ENCODE data around the gene CDR2L.

The CDR2L gene

GRCh38 chr17:74987418-74987908 lies at the start of gene CDR2L:
Gene CDR2L, plus strand, starts transcription at chr17:74987632. Its CDS starts 412 bp downstream, at chr17:74988044.
- peak; percentile 87 to 94 for DNase-seq (ENCODE audit: low read depth in 2 of 2)

- no peak for DNase-seq (ENCODE audit: low read depth in 2 of 2)
These were observed 49.1 kb upstream of the CDR2L start for GRCh38 chr17:74938194-74938950.

DNA sequence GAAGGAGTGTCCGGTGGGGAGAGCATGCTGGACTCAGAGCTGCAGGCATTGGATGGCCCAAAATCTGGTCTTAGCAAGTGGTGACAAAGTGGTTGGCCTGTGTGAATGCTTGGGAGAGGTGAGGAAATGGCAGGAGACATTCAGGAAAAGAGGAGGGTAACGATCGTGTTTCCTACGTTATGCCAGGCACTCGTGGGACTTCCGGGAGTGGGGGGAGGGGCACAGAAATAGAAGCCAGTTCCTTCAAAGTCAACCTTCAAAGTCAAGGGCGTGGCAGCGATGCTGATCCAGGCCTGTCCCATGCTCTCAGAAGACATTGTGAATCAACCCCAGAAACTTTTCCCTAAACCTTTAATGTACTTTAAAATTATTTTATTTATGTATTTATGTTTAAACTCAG lies 47.9 kb upstream of the CDR2L start:
- no peak for DNase-seq (ENCODE audit: low read depth in 2 of 2)

- DNase-seq (ENCODE audit: low read depth in 2 of 2), result no peak
These were observed 46.2 kb upstream of the CDR2L start for GRCh38 chr17:74941128-74941725.

DNA sequence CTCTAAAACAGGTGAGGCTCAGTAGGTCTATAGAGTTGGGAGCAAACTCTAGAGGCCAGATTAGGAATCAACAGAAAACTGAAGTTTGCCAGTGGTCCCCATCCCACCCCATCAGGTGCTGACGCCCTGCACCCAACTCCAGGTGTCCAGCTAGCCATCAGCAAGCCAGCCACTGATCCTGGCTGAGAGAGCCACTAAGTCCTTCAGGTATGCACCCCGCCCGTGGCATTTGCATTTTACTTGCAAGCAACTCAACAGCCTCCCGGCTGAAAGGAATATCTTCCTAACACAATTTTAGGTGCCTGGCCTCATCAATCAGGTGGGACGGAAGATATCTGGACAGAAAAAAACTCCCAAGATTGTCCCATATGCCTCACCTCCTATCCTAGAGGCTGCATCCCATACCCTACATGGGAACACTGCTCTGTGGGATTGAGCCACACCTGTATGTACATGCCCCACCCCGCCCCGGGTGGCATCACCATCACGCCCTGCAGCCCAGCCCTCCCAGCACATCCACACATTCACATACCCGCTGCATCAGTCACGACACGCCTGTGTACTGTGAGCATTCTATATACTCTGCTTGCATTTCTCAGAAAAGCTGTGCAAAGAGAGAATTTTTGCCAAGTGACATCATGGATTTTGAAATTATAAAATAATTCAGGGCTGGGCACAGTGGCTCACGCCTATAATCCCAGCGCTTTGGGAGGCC lies 43.5 kb upstream of the CDR2L start:
- no peak for DNase-seq (ENCODE audit: low read depth in 2 of 2)

- DNase-seq (ENCODE audit: low read depth in 2 of 2), result no peak
These were observed 41.9 kb upstream of the CDR2L start for GRCh38 chr17:74945543-74945942.

GRCh38 chr17:74946641-74947040 lies 40.8 kb upstream of the CDR2L start:
- no peak for DNase-seq (ENCODE audit: low read depth in 2 of 2)

DNA sequence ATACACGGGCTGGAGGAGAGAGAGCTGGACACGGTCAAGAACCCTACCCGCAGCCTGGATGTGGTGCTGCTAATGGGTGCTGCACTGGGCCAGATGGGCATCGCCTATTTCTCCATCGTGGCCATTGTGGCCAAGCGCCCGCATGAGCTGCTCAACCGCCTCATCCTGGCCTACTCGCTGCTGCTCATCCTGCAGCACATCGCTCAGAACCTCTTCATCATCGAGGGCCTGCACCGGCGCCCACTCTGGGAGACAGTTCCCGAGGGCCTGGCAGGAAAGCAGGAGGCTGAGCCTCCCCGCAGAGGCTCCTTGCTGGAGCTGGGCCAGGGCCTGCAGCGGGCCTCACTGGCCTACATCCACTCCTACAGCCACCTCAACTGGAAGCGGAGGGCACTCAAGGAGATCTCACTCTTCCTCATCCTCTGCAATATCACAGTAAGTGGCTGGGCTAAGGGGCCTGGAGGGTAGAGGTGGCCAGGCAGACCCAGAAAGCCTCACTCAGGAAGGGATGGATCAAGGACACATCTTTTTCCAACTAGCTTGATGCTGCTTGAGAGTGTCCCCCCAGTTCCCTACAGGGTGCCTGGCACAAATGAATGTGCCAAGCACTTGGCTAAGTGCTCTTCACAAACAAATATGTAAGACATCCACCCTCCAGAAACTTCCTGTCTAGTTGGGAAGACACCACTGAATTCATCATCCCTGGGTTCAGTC lies 40.2 kb upstream of the CDR2L start:
- no peak for DNase-seq (ENCODE audit: low read depth in 2 of 2)

GRCh38 chr17:74949455-74950115 lies 37.8 kb upstream of the CDR2L start:
- no peak for DNase-seq (ENCODE audit: low read depth in 2 of 2)

GRCh38 chr17:74950207-74950606 lies 37.2 kb upstream of the CDR2L start:
- no peak for DNase-seq (ENCODE audit: low read depth in 2 of 2)

DNA sequence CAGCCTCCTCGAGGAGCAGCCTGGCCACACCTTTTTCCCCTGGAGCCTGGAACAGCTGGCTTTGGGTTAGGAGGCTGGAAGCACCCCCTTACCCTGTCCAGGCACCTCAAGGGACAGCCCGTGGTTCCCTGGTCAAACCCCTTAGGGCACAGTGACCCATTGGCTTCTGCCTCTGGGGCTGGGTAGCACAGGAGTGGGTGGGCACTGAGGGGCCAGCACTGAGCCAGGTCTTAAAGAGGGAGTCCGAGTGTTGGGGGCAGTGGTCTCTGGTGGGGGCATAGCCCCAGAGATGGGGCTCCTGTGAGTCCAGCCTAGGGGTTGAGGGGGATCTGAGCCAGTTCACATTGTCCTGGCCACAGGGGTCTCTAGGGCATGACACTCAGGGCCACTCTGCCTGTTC lies 36.4 kb upstream of the CDR2L start:
- no peak for DNase-seq (ENCODE audit: low read depth in 2 of 2)

DNA sequence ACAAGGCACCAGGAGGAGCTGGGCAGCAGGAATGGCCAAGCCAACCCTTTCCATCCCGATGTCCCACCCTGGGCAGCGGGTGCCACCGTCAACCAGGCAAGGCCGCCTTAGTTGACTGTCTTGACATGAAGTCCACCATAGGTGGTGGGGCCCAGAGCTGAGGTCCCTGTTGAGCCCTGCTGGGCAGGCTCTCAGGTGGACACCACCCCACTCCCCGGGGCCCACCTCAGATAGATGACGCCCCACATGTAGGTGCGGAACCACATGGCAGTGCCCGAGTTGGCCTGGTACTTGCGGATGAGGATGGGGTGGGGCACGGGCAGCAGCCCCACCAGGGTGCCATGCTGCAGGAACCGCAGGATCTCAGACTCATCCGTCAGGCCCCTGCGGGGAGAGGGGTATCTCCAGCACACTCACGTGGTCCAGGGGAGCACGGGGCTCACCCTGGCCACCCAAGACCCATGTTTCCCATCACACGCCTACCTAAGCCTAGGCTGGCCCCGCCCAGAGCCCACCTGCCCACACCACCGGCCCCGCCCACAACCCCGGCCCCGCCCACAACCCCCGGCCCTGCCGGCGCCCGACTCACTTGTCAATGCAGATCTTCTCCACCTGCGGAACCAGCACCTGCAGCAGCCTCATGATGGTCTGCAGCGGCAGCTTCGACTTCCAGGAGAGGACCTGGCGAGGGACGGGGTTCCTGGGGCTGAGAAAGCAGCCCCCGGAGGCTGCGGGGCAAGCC lies 35.6 kb upstream of the CDR2L start:
- DNase-seq (ENCODE audit: low read depth in 2 of 2), result no peak

GRCh38 chr17:74952431-74953133 lies 34.9 kb upstream of the CDR2L start:
- no peak for DNase-seq (ENCODE audit: low read depth in 2 of 2)

DNA sequence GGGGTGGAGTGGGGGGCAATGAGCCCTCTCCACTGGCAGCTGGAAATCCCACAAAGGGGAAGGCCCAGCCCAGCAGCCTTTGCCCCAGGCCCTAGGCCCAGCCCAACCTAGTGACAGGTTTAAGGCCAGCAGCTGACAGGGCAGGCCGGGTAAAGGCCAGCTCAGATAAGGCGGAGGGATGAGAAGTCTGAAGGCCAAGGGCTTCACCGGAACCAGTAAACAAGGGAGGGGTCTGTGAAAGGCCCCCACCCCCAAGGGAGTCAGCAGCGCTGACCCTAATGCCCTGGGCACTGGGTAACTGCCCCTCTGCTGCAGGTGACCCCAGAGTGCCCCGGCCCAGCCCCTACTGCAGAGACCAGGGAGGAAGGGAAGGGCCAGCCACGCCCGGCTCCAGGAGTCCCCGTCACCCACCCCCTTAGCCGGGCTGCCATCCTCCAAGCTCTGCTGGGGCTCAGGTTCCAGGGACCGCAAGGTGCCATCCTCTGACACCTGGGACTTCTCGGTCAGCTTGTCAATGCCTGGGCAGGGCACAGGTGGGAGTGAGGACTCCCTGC lies 34.2 kb upstream of the CDR2L start:
- no peak for DNase-seq (ENCODE audit: low read depth in 2 of 2)

- DNase-seq (ENCODE audit: low read depth in 2 of 2), result no peak
These were observed 33.3 kb upstream of the CDR2L start for GRCh38 chr17:74954115-74954514.

DNA sequence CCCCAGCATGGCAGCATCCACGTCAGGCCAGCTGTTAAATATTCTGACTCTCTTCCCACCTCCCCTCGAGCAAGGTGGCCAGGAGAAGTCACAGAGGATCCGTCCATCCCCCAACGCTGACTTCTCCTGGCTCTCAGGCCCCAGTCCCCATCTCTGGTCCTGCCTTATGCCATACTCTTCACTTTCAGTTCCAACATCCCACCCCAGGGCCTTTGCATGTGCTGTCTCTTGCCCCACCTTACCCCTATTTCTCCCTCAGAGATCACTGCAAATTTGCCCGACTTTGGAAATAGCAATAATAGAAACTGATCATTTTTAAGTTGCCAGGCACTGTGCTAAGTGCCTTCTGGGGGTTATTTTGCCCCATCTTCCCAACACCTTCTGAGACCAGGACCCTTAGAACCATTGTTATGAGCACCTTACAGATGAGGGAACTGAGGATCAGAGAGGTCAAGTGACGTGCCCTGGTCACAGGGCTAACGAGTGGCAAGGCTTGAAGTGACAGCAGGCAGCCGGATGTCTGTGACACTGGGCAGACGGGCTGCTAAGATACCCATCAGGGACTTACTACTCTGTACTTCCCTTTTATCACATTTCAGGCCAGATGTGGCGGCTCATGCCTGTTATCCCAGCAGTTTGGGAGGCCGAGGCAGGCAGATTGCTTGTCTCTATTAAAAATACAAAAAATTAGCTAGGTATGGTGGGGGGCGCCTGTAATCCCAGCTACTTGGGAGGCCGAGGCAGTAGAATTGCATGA lies 32.6 kb upstream of the CDR2L start:
- DNase-seq (ENCODE audit: low read depth in 2 of 2), result no peak

DNA sequence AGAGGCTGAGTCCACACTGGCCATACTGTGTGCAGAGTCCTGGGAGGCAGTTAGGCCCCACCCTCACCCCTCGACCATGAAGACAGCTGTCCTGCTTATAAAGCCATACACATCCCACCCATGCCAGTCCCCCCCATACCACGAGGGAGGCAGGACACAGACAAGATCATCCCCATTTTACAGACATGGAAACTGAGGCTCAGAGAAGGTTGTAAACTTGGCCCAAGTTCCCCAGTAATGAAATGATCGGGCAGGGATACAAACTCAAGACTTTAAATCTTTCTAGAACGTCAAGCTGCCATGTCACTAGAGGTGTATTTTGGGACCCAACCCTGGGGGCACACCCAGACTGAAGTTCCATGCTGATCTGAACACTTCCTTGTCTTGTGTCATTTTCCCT lies 31.3 kb upstream of the CDR2L start:
- no peak for DNase-seq (ENCODE audit: low read depth in 2 of 2)

DNA sequence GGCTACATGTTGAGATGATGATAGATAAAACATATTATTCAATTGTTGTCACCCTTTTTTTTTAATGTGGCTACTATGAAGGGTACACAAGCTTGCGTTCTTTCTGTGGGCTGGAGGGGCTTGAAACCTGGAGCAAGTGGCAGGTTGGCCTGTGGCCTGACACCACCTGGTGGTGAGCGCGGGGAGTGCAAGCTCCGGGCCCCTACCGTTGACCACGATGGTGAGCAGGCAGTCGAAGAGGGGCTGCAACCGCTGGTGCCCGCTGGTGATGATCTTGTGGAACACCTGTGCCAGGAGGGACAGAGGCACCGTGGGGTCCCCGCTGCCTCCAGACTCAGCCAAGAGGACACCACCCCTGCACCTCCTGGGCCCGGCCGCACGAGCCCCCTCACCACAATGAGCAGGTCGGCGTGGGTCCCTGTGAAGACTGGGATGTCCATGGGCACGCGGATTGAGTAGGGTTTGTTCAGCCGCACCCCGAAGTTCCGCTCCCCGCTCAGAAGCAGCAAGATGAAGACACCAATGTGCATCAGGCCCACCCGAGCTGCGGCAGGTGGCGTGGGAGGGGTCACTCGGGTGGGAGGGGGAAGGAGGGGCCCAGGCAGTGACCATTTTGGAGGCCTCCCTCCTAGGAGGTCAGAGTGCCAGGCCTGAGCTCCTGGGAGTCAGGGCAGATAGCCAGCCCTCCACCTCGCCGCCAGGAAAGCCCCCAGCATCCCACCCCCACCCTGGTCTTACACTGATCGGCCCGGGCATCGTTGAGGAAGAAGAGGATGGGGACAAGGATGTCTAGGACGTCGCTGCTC lies 29.3 kb upstream of the CDR2L start:
- peak; percentile 75 to 80 for DNase-seq (ENCODE audit: low read depth in 2 of 2)
